GM10266 (cell line): ENCODE measurements around the gene PPIF.

Experiments
- DNase-seq: peaks from one replicate; pipeline ENCODE4 v3.0.0; 2012; ENCODE audit errors: extremely low spot score
- TF ChIP-seq, protein P1 (sequence below): IDR thresholded peaks from 2 replicates; pipeline ENCODE4 v1.5.1; 2012; ENCODE audit warnings: mild to moderate bottlenecking, low read depth; ENCODE audit not compliant: control insufficient read depth, insufficient read depth; ENCODE audit errors: missing control alignments

PPIF gene

DNA sequence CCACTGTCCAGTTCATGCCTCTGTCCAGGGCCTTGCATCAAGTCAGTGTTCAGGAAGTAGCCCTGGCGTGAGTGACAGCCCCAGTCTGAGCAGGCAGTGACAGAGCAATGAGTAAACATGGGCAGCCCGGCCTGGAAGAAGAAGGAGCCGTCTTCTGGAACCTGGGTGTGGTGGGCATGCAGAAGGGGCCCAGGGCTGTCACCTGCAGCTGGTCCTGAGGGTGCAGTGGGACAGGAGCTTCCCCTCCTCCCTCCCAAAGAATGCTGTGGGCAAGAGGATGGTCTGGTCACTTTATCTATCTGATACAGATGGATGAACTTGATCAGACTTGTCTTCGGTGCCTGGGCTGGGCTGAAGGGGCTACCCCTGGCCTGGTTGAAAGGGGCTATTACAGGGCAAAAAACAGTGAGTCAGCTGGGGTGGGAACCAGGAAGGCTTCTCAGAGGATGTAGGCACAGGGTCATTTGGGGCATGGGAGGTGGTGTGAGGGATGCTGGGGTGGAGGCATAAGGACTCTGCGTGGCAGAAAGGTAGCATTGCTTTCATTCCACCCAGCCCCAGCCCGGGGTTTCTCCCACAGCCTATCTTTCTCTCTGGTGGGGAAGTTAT is 42.7 kb upstream of the PPIF start:
- DNase-seq = no peak
- TF ChIP-seq, protein P1, sequence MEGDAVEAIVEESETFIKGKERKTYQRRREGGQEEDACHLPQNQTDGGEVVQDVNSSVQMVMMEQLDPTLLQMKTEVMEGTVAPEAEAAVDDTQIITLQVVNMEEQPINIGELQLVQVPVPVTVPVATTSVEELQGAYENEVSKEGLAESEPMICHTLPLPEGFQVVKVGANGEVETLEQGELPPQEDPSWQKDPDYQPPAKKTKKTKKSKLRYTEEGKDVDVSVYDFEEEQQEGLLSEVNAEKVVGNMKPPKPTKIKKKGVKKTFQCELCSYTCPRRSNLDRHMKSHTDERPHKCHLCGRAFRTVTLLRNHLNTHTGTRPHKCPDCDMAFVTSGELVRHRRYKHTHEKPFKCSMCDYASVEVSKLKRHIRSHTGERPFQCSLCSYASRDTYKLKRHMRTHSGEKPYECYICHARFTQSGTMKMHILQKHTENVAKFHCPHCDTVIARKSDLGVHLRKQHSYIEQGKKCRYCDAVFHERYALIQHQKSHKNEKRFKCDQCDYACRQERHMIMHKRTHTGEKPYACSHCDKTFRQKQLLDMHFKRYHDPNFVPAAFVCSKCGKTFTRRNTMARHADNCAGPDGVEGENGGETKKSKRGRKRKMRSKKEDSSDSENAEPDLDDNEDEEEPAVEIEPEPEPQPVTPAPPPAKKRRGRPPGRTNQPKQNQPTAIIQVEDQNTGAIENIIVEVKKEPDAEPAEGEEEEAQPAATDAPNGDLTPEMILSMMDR = no peak

DNA sequence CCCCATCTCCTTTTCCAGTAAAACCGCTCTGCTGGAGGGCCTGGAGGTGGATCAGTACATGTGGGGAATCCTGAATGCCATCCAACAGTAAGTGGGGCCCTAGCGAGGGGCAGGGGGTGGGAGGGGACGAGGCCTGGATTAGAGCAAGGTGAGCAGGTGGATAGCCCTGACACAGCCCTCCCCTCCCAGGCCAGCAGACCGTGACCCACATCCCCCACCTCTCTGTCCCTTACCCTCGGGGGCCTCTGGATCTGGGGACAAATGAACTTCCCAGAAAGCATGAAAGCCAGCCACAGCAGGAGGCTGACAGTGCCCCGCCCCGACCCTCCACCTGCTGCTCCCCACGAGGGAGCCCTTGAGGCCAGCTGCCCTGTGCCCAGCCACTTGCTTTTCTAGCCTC is 41.8 kb upstream of the PPIF start:
- DNase-seq = no peak
- TF ChIP-seq, protein P1 = no peak

DNA sequence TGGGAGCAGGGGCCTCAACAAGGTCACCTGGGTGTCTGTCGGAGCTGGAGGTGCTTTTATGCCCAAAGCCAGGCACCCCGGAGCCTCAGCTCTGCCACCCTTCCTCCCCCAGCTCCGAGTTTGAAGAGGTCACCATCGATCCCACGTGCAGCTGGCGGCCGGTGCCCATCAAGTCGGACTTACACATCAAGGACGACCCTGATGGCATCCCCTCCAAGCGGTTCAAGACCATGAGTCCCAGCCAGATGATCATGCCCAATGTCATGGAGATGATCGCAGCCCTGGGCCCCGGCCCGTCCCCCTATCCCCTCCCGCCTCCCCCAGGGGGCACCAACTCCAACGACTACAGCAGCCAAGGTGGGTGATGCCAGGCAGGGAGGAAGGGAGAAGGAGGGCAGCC is 41.3 kb upstream of the PPIF start:
- DNase-seq = no peak
- TF ChIP-seq, protein P1 = no peak

DNA sequence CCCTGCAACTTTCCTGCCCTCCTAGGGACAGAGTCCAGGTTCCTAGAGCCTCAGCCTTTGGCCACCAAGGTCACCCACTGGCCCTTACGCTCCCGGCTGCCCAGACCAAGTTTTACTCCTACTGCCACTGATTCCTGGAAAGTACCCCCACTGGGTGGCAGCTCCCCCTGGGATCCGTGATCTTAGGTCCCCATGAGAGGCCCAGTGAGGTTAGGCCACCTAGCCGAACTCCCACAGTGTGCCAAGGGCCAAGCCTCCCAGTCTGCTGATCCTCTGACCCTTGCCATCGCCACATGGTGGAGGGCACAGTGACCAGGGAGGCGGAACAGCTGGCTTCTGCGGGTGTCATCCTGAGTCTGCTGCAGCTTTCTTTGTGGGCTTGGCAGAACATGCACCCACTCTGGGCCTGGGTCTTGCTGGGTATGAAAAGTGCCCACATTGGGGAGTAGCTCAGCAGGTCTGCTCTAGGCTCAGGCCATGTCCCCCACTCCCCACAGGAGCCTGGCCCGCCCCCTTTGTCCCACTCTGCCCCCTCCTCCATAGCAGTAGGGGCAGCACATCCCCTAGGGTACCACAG is 40.5 kb upstream of the PPIF start:
- TF ChIP-seq, protein P1 = no peak
- no peak for DNase-seq

DNA sequence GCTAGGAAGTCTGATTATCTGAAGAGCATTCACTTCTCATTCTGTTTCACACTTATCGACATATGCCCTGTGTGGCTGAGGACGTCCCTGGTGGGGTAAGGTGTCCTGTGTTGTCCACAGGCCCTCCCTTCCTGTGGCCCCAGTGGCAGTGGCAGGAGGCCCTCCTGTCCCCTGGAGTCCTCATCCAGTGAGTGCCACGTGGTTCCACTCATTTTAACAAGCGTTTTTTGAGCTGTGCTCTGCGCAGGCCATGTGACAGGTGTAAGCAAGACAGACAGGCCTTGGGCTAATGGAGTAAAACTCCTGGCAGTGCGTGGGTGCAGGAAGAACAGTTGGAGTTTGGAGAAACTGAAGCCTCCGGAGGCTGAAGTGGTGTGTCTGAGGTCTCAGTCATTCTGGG is 39.3 kb upstream of the PPIF start:
- TF ChIP-seq, protein P1 = no peak
- DNase-seq = no peak

DNA sequence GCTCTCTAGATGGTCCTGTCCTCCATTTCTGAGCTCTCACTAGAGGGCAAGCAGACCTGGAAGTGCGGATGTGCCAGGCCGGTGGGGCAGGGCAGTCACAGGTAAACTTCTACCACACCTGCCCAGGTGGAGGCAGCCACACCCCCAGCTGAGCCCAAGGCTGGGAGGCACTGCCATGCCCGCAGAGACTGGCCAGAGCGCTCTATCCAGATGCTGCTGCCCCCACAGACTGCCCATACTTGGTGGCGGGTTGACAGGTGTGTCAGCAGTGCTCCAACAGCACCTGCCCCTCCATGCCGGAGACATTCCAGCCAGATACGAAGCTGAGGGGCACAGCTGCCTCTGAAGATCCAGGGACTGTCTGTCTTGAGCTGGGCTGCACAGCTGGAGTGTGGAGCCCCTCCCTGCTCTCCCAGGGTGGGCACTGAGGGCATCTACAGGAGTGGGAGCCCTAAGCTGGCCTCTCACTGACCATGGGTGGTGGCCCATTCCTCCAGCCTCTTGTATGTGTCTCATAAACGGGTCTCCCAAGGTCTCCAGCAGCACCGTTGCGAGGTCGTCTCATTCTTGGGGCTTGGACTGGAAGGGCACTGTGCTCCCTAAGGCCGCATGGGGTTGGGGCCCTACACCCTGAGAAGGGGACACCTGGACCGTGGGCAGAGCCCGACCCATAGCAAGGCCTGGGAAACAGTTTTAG is 38.2 kb upstream of the PPIF start:
- no peak for DNase-seq

More for the DNA sequence above, 38.2 kb upstream of the PPIF start:
- TF ChIP-seq, protein P1 = no peak
